ENCODE data around the gene CLDN17. TPM values are rescaled to one million over a fixed set of nuclear protein-coding genes. Genes with fewer than 3 reads are reported as not detected.
A peak's percentile ranks its signal among the peaks of the same experiment; 100 is the strongest.

CLDN17 gene
- total RNA-seq, 1 donor from 2014 or later: 2.2 TPM

- TF ChIP-seq POLR2A (IDR thresholded peaks at IDR 0.05): no peak
- no peak for TF ChIP-seq POLR2AphosphoS5 (IDR thresholded peaks at IDR 0.05; ENCODE audit: insufficient read depth in 1 of 2, low read depth in 1 of 2)
- TF ChIP-seq CTCF (IDR thresholded peaks at IDR 0.05): no peak
- DNase-seq (ENCODE audit: extremely low spot score in 2 of 2): no peak
- intact Hi-C loops (cut with DNase I): no loop called here
These were observed 40.1 kb upstream of the CLDN17 start for GRCh38 chr21:30206551-30207251.

GRCh38 chr21:30200000-30200399 lies 33.4 kb upstream of the CLDN17 start:
- DNase-seq (ENCODE audit: extremely low spot score in 2 of 2): no peak
- Histone ChIP-seq H3K36me3 (no peaks in the 10 kb centered on the region), H3K4me1 (no peaks in the 10 kb centered on the region), H3K9me3 (no peaks in the 10 kb centered on the region), H3K27me3 (no peaks in the 10 kb centered on the region), H3K4me3 (no peak overlapping the region), H3K27ac (no peak overlapping the region)
- intact Hi-C loops (cut with DNase I): no loop called here
- TF ChIP-seq POLR2A (IDR thresholded peaks at IDR 0.05): no peak
- TF ChIP-seq POLR2AphosphoS5 (IDR thresholded peaks at IDR 0.05; ENCODE audit: insufficient read depth in 1 of 2, low read depth in 1 of 2): no peak
- TF ChIP-seq CTCF (IDR thresholded peaks at IDR 0.05): no peak

More at GRCh38 chr21:30206551-30207251, 40.1 kb upstream of the CLDN17 start:
- Histone ChIP-seq H3K4me1 (no peaks in the 10 kb centered on the region), H3K36me3 (no peaks in the 10 kb centered on the region), H3K27ac (no peak overlapping the region), H3K27me3 (no peaks in the 10 kb centered on the region), H3K4me3 (no peak overlapping the region), H3K9me3 (no peaks in the 10 kb centered on the region)

GRCh38 chr21:30194701-30195299 lies 28.2 kb upstream of the CLDN17 start:
- Histone ChIP-seq H3K4me1 (no peaks in the 10 kb centered on the region), H3K27me3 (no peaks in the 10 kb centered on the region), H3K4me3 (no peak overlapping the region), H3K27ac (no peak overlapping the region), H3K9me3 (no peaks in the 10 kb centered on the region), H3K36me3 (no peaks in the 10 kb centered on the region)
- peak; percentile 10 to 40 (median 23) for TF ChIP-seq CTCF (IDR thresholded peaks at IDR 0.05)
- TF ChIP-seq POLR2AphosphoS5 (IDR thresholded peaks at IDR 0.05; ENCODE audit: insufficient read depth in 1 of 2, low read depth in 1 of 2): no peak
- intact Hi-C loops (cut with DNase I): no loop called here
- DNase-seq (ENCODE audit: extremely low spot score in 2 of 2): no peak

GRCh38 chr21:30193201-30193600 lies 26.6 kb upstream of the CLDN17 start:
- TF ChIP-seq CTCF (IDR thresholded peaks at IDR 0.05): no peak
- no peak for TF ChIP-seq POLR2A (IDR thresholded peaks at IDR 0.05)
- no peak for TF ChIP-seq POLR2AphosphoS5 (IDR thresholded peaks at IDR 0.05; ENCODE audit: insufficient read depth in 1 of 2, low read depth in 1 of 2)
- Histone ChIP-seq H3K27ac (no peak overlapping the region), H3K9me3 (no peaks in the 10 kb centered on the region), H3K27me3 (no peaks in the 10 kb centered on the region), H3K36me3 (no peaks in the 10 kb centered on the region), H3K4me1 (no peaks in the 10 kb centered on the region), H3K4me3 (no peak overlapping the region)
- DNase-seq (ENCODE audit: extremely low spot score in 2 of 2): no peak
- intact Hi-C loops (cut with DNase I): no loop called here

GRCh38 chr21:30190554-30190953 lies 23.9 kb upstream of the CLDN17 start:
- Histone ChIP-seq H3K4me3 (no peak overlapping the region), H3K27me3 (no peaks in the 10 kb centered on the region), H3K27ac (no peak overlapping the region), H3K4me1 (no peaks in the 10 kb centered on the region), H3K36me3 (no peaks in the 10 kb centered on the region), H3K9me3 (no peaks in the 10 kb centered on the region)
- DNase-seq (ENCODE audit: extremely low spot score in 2 of 2): no peak
- intact Hi-C loops (cut with DNase I): no loop called here
- no peak for TF ChIP-seq CTCF (IDR thresholded peaks at IDR 0.05)
- TF ChIP-seq POLR2A (IDR thresholded peaks at IDR 0.05): no peak
- TF ChIP-seq POLR2AphosphoS5 (IDR thresholded peaks at IDR 0.05; ENCODE audit: insufficient read depth in 1 of 2, low read depth in 1 of 2): no peak

All from vagina (tissue), 2 donors.